ENCODE results near the gene IGF2BP3.

IGF2BP3 gene

DNA sequence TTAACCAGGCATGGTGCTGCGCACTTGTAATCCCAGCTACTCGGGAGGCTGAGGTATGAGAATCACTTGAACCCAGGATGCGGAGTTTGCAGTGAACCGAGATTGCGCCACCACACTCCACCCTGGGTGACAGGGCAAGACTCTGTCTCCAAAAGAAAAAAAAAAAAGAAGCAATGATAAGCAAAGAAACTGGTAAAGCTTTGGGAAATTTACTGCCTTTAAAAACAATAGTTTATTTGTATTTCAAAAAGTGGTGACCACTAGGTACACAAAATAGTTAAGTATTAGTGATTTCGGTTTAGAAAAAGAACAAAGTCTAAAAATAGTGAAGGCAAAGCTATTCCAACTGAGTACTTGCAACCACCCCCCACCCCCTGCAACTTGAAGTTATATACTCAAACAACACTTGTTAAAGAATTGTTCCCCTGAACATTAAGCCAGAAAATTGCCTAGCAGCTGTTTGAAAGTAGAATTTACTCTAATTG, 133.4 kb downstream of the IGF2BP3 start:
- no peak overlapping the region for H3K4me3 ChIP-seq (ENCODE audit: low read depth, low read length)
- H3K9me3 ChIP-seq (ENCODE audit: control insufficient read depth, insufficient read depth, low read depth, low read length): no peaks in the 10 kb centered on the region; the same call in 1 of the 2 replicates
- H3K27ac ChIP-seq (ENCODE audit: extremely low read depth, low read depth, low read length): no peak overlapping the region
- ChIA-PET POLR2A (no interaction called here), CTCF (interaction anchor here (0.7 to 1.6 kb wide), 3 partner anchors 10 to 63 kb away, joined by 4 read pairs; no protein-coding TSS in a partner anchor)
- H3K36me3 ChIP-seq (ENCODE audit: control insufficient read depth in 2 of 2, insufficient read depth in 1 of 2, low read length in 2 of 2): peaks cover 29 to 71% of the 10 kb centered on the region in 2 experiments
- peaks cover 36% of the 10 kb centered on the region for H3K4me1 ChIP-seq (ENCODE audit: control insufficient read depth, insufficient read depth, low read length)
- TF ChIP-seq ZNF335 (tag by site-specific recombination; conservative IDR thresholded peaks at IDR 0.05): no peak
- no peak for TF ChIP-seq ZNF660 (tag by site-specific recombination; IDR thresholded peaks at IDR 0.05)
- TF ChIP-seq ZNF664 (tag by site-specific recombination; IDR thresholded peaks at IDR 0.05): no peak
- no peak for TF ChIP-seq ZBTB17 (tag by site-specific recombination; IDR thresholded peaks at IDR 0.05)
- TF ChIP-seq ZNF2 (tag by site-specific recombination; IDR thresholded peaks at IDR 0.05): no peak
- no peak for TF ChIP-seq ZNF324 (tag by site-specific recombination; IDR thresholded peaks at IDR 0.05)
- TF ChIP-seq, protein P1, sequence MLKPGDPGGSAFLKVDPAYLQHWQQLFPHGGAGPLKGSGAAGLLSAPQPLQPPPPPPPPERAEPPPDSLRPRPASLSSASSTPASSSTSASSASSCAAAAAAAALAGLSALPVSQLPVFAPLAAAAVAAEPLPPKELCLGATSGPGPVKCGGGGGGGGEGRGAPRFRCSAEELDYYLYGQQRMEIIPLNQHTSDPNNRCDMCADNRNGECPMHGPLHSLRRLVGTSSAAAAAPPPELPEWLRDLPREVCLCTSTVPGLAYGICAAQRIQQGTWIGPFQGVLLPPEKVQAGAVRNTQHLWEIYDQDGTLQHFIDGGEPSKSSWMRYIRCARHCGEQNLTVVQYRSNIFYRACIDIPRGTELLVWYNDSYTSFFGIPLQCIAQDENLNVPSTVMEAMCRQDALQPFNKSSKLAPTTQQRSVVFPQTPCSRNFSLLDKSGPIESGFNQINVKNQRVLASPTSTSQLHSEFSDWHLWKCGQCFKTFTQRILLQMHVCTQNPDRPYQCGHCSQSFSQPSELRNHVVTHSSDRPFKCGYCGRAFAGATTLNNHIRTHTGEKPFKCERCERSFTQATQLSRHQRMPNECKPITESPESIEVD (tag by site-specific recombination; IDR thresholded peaks at IDR 0.05): no peak
- TF ChIP-seq ZNF610 (tag by site-specific recombination; IDR thresholded peaks at IDR 0.05; ENCODE audit: borderline replicate concordance): no peak
- no peak for TF ChIP-seq ZFP3 (tag by site-specific recombination; IDR thresholded peaks at IDR 0.05; ENCODE audit: low read depth)
- TF ChIP-seq ZNF184 (tag by site-specific recombination; IDR thresholded peaks at IDR 0.05): no peak
- TF ChIP-seq ZNF350 (tag by site-specific recombination; IDR thresholded peaks at IDR 0.05): no peak
- TF ChIP-seq, protein P2, sequence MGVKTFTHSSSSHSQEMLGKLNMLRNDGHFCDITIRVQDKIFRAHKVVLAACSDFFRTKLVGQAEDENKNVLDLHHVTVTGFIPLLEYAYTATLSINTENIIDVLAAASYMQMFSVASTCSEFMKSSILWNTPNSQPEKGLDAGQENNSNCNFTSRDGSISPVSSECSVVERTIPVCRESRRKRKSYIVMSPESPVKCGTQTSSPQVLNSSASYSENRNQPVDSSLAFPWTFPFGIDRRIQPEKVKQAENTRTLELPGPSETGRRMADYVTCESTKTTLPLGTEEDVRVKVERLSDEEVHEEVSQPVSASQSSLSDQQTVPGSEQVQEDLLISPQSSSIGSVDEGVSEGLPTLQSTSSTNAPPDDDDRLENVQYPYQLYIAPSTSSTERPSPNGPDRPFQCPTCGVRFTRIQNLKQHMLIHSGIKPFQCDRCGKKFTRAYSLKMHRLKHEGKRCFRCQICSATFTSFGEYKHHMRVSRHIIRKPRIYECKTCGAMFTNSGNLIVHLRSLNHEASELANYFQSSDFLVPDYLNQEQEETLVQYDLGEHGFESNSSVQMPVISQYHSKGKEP (tag by site-specific recombination; IDR thresholded peaks at IDR 0.05): no peak
- TF ChIP-seq, protein P3, sequence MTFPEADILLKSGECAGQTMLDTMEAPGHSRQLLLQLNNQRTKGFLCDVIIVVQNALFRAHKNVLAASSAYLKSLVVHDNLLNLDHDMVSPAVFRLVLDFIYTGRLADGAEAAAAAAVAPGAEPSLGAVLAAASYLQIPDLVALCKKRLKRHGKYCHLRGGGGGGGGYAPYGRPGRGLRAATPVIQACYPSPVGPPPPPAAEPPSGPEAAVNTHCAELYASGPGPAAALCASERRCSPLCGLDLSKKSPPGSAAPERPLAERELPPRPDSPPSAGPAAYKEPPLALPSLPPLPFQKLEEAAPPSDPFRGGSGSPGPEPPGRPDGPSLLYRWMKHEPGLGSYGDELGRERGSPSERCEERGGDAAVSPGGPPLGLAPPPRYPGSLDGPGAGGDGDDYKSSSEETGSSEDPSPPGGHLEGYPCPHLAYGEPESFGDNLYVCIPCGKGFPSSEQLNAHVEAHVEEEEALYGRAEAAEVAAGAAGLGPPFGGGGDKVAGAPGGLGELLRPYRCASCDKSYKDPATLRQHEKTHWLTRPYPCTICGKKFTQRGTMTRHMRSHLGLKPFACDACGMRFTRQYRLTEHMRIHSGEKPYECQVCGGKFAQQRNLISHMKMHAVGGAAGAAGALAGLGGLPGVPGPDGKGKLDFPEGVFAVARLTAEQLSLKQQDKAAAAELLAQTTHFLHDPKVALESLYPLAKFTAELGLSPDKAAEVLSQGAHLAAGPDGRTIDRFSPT (tag by site-specific recombination; IDR thresholded peaks at IDR 0.05): no peak
- TF ChIP-seq, protein P4, sequence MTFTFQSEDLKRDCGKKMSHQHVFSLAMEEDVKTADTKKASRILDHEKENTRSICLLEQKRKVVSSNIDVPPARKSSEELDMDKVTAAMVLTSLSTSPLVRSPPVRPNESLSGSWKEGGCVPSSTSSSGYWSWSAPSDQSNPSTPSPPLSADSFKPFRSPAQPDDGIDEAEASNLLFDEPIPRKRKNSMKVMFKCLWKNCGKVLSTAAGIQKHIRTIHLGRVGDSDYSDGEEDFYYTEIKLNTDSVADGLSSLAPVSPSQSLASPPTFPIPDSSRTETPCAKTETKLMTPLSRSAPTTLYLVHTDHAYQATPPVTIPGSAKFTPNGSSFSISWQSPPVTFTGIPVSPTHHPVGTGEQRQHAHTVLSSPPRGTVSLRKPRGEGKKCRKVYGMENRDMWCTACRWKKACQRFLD (tag by site-specific recombination; IDR thresholded peaks at IDR 0.05): no peak
- no peak for TF ChIP-seq ZNF423 (tag by site-specific recombination; IDR thresholded peaks at IDR 0.05)
- TF ChIP-seq ZNF510 (tag by site-specific recombination; IDR thresholded peaks at IDR 0.05; ENCODE audit: insufficient replicate concordance): no peak
- no peak for TF ChIP-seq ZNF416 (tag by site-specific recombination; IDR thresholded peaks at IDR 0.05)
- TF ChIP-seq, protein P5, sequence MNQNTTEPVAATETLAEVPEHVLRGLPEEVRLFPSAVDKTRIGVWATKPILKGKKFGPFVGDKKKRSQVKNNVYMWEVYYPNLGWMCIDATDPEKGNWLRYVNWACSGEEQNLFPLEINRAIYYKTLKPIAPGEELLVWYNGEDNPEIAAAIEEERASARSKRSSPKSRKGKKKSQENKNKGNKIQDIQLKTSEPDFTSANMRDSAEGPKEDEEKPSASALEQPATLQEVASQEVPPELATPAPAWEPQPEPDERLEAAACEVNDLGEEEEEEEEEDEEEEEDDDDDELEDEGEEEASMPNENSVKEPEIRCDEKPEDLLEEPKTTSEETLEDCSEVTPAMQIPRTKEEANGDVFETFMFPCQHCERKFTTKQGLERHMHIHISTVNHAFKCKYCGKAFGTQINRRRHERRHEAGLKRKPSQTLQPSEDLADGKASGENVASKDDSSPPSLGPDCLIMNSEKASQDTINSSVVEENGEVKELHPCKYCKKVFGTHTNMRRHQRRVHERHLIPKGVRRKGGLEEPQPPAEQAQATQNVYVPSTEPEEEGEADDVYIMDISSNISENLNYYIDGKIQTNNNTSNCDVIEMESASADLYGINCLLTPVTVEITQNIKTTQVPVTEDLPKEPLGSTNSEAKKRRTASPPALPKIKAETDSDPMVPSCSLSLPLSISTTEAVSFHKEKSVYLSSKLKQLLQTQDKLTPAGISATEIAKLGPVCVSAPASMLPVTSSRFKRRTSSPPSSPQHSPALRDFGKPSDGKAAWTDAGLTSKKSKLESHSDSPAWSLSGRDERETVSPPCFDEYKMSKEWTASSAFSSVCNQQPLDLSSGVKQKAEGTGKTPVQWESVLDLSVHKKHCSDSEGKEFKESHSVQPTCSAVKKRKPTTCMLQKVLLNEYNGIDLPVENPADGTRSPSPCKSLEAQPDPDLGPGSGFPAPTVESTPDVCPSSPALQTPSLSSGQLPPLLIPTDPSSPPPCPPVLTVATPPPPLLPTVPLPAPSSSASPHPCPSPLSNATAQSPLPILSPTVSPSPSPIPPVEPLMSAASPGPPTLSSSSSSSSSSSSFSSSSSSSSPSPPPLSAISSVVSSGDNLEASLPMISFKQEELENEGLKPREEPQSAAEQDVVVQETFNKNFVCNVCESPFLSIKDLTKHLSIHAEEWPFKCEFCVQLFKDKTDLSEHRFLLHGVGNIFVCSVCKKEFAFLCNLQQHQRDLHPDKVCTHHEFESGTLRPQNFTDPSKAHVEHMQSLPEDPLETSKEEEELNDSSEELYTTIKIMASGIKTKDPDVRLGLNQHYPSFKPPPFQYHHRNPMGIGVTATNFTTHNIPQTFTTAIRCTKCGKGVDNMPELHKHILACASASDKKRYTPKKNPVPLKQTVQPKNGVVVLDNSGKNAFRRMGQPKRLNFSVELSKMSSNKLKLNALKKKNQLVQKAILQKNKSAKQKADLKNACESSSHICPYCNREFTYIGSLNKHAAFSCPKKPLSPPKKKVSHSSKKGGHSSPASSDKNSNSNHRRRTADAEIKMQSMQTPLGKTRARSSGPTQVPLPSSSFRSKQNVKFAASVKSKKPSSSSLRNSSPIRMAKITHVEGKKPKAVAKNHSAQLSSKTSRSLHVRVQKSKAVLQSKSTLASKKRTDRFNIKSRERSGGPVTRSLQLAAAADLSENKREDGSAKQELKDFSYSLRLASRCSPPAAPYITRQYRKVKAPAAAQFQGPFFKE (tag by site-specific recombination; IDR thresholded peaks at IDR 0.05; ENCODE audit: borderline replicate concordance): no peak
- TF ChIP-seq, protein P6, sequence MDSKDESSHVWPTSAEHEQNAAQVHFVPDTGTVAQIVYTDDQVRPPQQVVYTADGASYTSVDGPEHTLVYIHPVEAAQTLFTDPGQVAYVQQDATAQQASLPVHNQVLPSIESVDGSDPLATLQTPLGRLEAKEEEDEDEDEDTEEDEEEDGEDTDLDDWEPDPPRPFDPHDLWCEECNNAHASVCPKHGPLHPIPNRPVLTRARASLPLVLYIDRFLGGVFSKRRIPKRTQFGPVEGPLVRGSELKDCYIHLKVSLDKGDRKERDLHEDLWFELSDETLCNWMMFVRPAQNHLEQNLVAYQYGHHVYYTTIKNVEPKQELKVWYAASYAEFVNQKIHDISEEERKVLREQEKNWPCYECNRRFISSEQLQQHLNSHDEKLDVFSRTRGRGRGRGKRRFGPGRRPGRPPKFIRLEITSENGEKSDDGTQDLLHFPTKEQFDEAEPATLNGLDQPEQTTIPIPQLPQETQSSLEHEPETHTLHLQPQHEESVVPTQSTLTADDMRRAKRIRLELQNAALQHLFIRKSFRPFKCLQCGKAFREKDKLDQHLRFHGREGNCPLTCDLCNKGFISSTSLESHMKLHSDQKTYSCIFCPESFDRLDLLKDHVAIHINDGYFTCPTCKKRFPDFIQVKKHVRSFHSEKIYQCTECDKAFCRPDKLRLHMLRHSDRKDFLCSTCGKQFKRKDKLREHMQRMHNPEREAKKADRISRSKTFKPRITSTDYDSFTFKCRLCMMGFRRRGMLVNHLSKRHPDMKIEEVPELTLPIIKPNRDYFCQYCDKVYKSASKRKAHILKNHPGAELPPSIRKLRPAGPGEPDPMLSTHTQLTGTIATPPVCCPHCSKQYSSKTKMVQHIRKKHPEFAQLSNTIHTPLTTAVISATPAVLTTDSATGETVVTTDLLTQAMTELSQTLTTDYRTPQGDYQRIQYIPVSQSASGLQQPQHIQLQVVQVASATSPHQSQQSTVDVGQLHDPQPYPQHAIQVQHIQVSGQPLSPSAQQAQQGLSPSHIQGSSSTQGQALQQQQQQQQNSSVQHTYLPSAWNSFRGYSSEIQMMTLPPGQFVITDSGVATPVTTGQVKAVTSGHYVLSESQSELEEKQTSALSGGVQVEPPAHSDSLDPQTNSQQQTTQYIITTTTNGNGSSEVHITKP (tag by site-specific recombination; IDR thresholded peaks at IDR 0.05): no peak
- TF ChIP-seq WT1 (tag by site-specific recombination; IDR thresholded peaks at IDR 0.05): no peak

Measured in HEK293 (cell line).